Keratinocyte (primary cell): ENCODE results near the gene RGCC. TPM values are rescaled to one million over a fixed set of nuclear protein-coding genes. Genes with fewer than 3 reads are reported as not detected.

ENCODE experiments used
- DNase-seq: peaks from one replicate; pipeline ENCODE4 v3.0.0-alpha.2; 2011; ENCODE audit warnings: low read depth, missing footprints, low spot score
- FAIRE-seq: peaks from 2 replicates; lab custom pipeline; 2011; peaks lifted over from hg19 to GRCh38; lab: Jason Lieb, UNC
- H2AFZ ChIP-seq: 2 replicates; pipeline ENCODE4 v1.6.0; 2012; ENCODE audit warnings: low read length, control low read depth, inconsistent platforms; ENCODE audit not compliant: control insufficient read depth
- H3K27ac ChIP-seq: 2 replicates; pipeline ENCODE4 v1.5.1; 2011; ENCODE audit warnings: low read length; ENCODE audit not compliant: control insufficient read depth, insufficient read depth
- H3K27me3 ChIP-seq: 3 replicates; pipeline ENCODE4 v1.6.0; 2011; ENCODE audit warnings: low read length; ENCODE audit not compliant: control insufficient read depth, insufficient read depth; ENCODE audit errors: extremely low read depth
- H3K36me3 ChIP-seq, 2 experiments: 2 replicates in 1 of 2; 3 replicates in 1 of 2; pipeline ENCODE4 v1.5.1; 2011; ENCODE audit warnings: low read length in 2 of 2, mild to moderate bottlenecking in 1 of 2; ENCODE audit not compliant: control insufficient read depth in 2 of 2, insufficient read depth in 2 of 2; ENCODE audit errors: extremely low read depth in 1 of 2
- H3K4me1 ChIP-seq: 3 replicates; pipeline ENCODE4 v1.5.1; 2011; ENCODE audit warnings: low read length; ENCODE audit not compliant: control insufficient read depth, insufficient read depth; ENCODE audit errors: extremely low read depth
- H3K4me2 ChIP-seq: 3 replicates; pipeline ENCODE4 v1.6.0; 2011; ENCODE audit warnings: low read depth, low read length; ENCODE audit not compliant: control insufficient read depth, insufficient read depth; ENCODE audit errors: extremely low read depth
- H3K4me3 ChIP-seq, 3 experiments: fragments of 200-600 bp in 1 of 3; sonication (generic) in 1 of 3; 2 replicates in 2 of 3; 3 replicates in 1 of 3; pipeline ENCODE4 v1.5.1; 2011 to 2016; ENCODE audit warnings: low read length in 3 of 3, mild to moderate bottlenecking in 3 of 3, control low read depth in 2 of 3, inconsistent platforms in 1 of 3, low read depth in 1 of 3, mixed read lengths in 1 of 3, mixed run types in 1 of 3, moderate library complexity in 1 of 3; ENCODE audit not compliant: control insufficient read depth in 2 of 3, insufficient read depth in 2 of 3; ENCODE audit errors: extremely low read depth in 1 of 3
- H3K79me2 ChIP-seq: 2 replicates; pipeline ENCODE4 v1.6.0; 2012; ENCODE audit warnings: low read length; ENCODE audit not compliant: control insufficient read depth, insufficient read depth
- H3K9ac ChIP-seq: 3 replicates; pipeline ENCODE4 v1.6.0; 2011; ENCODE audit warnings: low read length; ENCODE audit not compliant: control insufficient read depth, insufficient read depth; ENCODE audit errors: extremely low read depth
- H3K9me1 ChIP-seq: 3 replicates; pipeline ENCODE4 v1.6.0; 2011; ENCODE audit warnings: low read length; ENCODE audit not compliant: control insufficient read depth, insufficient read depth; ENCODE audit errors: extremely low read depth
- H3K9me3 ChIP-seq: 2 replicates; pipeline ENCODE4 v1.5.1; 2012; ENCODE audit warnings: low read depth, low read length; ENCODE audit not compliant: control insufficient read depth
- H4K20me1 ChIP-seq: 3 replicates; pipeline ENCODE4 v1.6.0; 2011; ENCODE audit warnings: low read length; ENCODE audit not compliant: control insufficient read depth, insufficient read depth; ENCODE audit errors: extremely low read depth
- CTCF ChIP-seq, 3 experiments: IDR thresholded peaks in 1 of 3; conservative IDR thresholded peaks in 1 of 3; optimal IDR thresholded peaks in 1 of 3; 2 replicates in 2 of 3; 3 replicates in 1 of 3; pipeline versions ENCODE3 to v1.5.1; 2011; ENCODE audit warnings: low read length in 3 of 3, mild to moderate bottlenecking in 3 of 3, moderate library complexity in 2 of 3, control low read depth in 1 of 3, inconsistent platforms in 1 of 3; ENCODE audit not compliant: insufficient read depth in 2 of 3; ENCODE audit errors: extremely low read depth in 1 of 3
- EZH2 ChIP-seq: IDR thresholded peaks from one replicate; pipeline ENCODE4 v1.6.1; 2012; ENCODE audit warnings: inconsistent platforms, mild to moderate bottlenecking, low read length, moderate library complexity
- dilution Hi-C: fragments of 300-500 bp; cut with MboI; formaldehyde crosslinking; loops from one replicate; pipeline ENCODE4 v1.7.0; 2020; ENCODE audit warnings: low sequenced_read_pairs; ENCODE audit not compliant: extremely low pct_ligation_motif_present
- polyA plus RNA-seq, 5 experiments: library from polyadenylated mRNA; depleted of rRNA in 3 of 5; stranded (reverse) in 3 of 5; stranded (forward) in 1 of 5; unstranded in 1 of 5; fragments of >200 nt; gene quantifications; 1 replicate in 1 of 5; 2 replicates in 3 of 5; 3 replicates in 1 of 5; pipeline versions ENCODE4 v1.2.1 to v1.2.3, GENCODE V29; 2011 to 2012; ENCODE audit warnings: missing spikeins in 2 of 5, low read depth in 1 of 5, low replicate concordance in 1 of 5

Gene RGCC
- polyA plus RNA-seq, 1 donor (not counting 4 experiments of a cell fraction or from before 2014, with no cell fraction given): 1.5 TPM

GRCh38 chr13:41408746-41409145 is 48.6 kb upstream of the RGCC start:
- Histone ChIP-seq H3K9ac (no peak overlapping the region), H3K4me3 (no peak overlapping the region), H3K4me1 (peaks cover 4% of the 10 kb centered on the region), H3K9me1 (no peaks in the 10 kb centered on the region), H3K36me3 (no peaks in the 10 kb centered on the region), H3K4me2 (no peak overlapping the region), H3K79me2 (no peaks in the 10 kb centered on the region), H3K9me3 (no peaks in the 10 kb centered on the region), H3K27ac (no peak overlapping the region), H2AFZ (no peak overlapping the region), H4K20me1 (no peaks in the 10 kb centered on the region), H3K27me3 (no peaks in the 10 kb centered on the region)
- no peak for FAIRE-seq
- dilution Hi-C loops: no loop called here
- no peak for DNase-seq
- TF ChIP-seq CTCF (optimal IDR thresholded peaks at IDR 0.05 in 1 of 3, IDR thresholded peaks at IDR 0.05 in 1 of 3, conservative IDR thresholded peaks at IDR 0.05 in 1 of 3; ENCODE audit: extremely low read depth in 1 of 3, insufficient read depth in 2 of 3, low read length in 3 of 3): no peak
- TF ChIP-seq EZH2: no peak

GRCh38 chr13:41409611-41410010 is 47.7 kb upstream of the RGCC start:
- Histone ChIP-seq H3K4me1 (peaks cover 4% of the 10 kb centered on the region), H3K4me3 (no peak overlapping the region), H3K9me3 (no peaks in the 10 kb centered on the region), H3K36me3 (no peaks in the 10 kb centered on the region), H3K9me1 (no peaks in the 10 kb centered on the region), H3K4me2 (no peak overlapping the region), H2AFZ (no peak overlapping the region), H3K27ac (no peak overlapping the region), H3K27me3 (no peaks in the 10 kb centered on the region), H3K9ac (no peak overlapping the region), H4K20me1 (no peaks in the 10 kb centered on the region), H3K79me2 (no peaks in the 10 kb centered on the region)
- dilution Hi-C loops: no loop called here
- TF ChIP-seq EZH2 (no peak), CTCF (optimal IDR thresholded peaks at IDR 0.05 in 1 of 3, IDR thresholded peaks at IDR 0.05 in 1 of 3, conservative IDR thresholded peaks at IDR 0.05 in 1 of 3; ENCODE audit: extremely low read depth in 1 of 3, insufficient read depth in 2 of 3, low read length in 3 of 3) (no peak)
- DNase-seq: no peak
- FAIRE-seq: peak; percentile 23
